Tibial nerve (tissue), 4 donors: ENCODE measurements around the gene GRHPR. TPM values are rescaled to one million over a fixed set of nuclear protein-coding genes. Genes with fewer than 3 reads are reported as not detected.
"Not testable (repeated sequence)": the region's sequence is repeated elsewhere in the genome, so short reads cannot be mapped to it uniquely, and the experiment has no call there.

Experiments
- DNase-seq, 2 donors: peaks; one replicate each; pipeline ENCODE4 v3.0.0-alpha.2; 2019; ENCODE audit warnings: low spot score in 2 of 2
- H3K27ac ChIP-seq, 4 donors: fragments of 200-600 bp; sonication (generic) in 3 of 4; one replicate each; pipeline ENCODE4 v1.5.1; 2017 to 2019; ENCODE audit warnings: mild to moderate bottlenecking in 1 of 4
- H3K27me3 ChIP-seq, 2 donors: fragments of 200-600 bp; sonication (generic) in 1 of 2; one replicate each; pipeline versions ENCODE4 v1.5.1 to v1.6.0; 2017 to 2019
- H3K36me3 ChIP-seq, 3 donors: fragments of 200-600 bp; sonication (generic); one replicate each; pipeline ENCODE4 v1.5.1; 2018 to 2019
- H3K4me1 ChIP-seq, 4 donors: fragments of 200-600 bp; sonication (generic) in 3 of 4; one replicate each; pipeline ENCODE4 v1.5.1; 2017 to 2019
- H3K4me3 ChIP-seq, 4 donors: fragments of 200-600 bp; sonication (generic) in 3 of 4; one replicate each; pipeline ENCODE4 v1.5.1; 2017 to 2019; ENCODE audit warnings: mild to moderate bottlenecking in 1 of 4, moderate library complexity in 1 of 4
- H3K9me3 ChIP-seq, 4 donors: fragments of 200-600 bp; sonication (generic) in 3 of 4; one replicate each; pipeline ENCODE4 v1.5.1; 2017 to 2019
- CTCF ChIP-seq, 5 experiments: fragments of 200-600 bp in 3 of 5; fragments of 450-650 bp in 2 of 5; sonication (generic) in 3 of 5; IDR thresholded peaks; one replicate each; pipeline ENCODE4 v1.5.1; 2016 to 2019; ENCODE audit warnings: antibody characterized with exemption in 5 of 5, mild to moderate bottlenecking in 3 of 5, moderate library complexity in 2 of 5
- EP300 ChIP-seq, 2 donors: sonication (generic); formaldehyde crosslinking; IDR thresholded peaks; one replicate each; pipeline ENCODE4 v1.6.1; 2017; ENCODE audit warnings: antibody characterized with exemption in 2 of 2, mild to moderate bottlenecking in 1 of 2
- POLR2A ChIP-seq, 2 donors: fragments of 450-650 bp; IDR thresholded peaks; one replicate each; pipeline ENCODE4 v1.6.1; 2017; ENCODE audit warnings: antibody characterized with exemption in 2 of 2, mild to moderate bottlenecking in 2 of 2, moderate library complexity in 2 of 2
- WGBS, 2 donors: methylation state at CpG; one replicate each; pipeline ENCODE4 v1.1.5; 2018; 5-methylcytosine and 5-hydroxymethylcytosine counted together
- total RNA-seq, 4 donors: library from RNA; depleted of rRNA; stranded (reverse); fragments of >200 nt; gene quantifications; one replicate each; pipeline ENCODE4 v1.1.0, GENCODE V29; 2016

The GRHPR gene
- total RNA-seq, 4 donors from 2014 or later: 175 to 250 (median 200) TPM

- Histone ChIP-seq H3K27ac (peak overlapping the region in 3 of 4 donors; percentile 5 to 92 (median 48)), H3K9me3 (no peaks in the 10 kb centered on the region), H3K4me3 (peak overlapping the region in 1 of 4 donors; percentile 79), H3K4me1 (peaks cover 0 to 43% (median 30%) of the 10 kb centered on the region in 4 donors), H3K27me3 (no peaks in the 10 kb centered on the region), H3K36me3 (peaks cover 0 to 45% (median 0%) of the 10 kb centered on the region in 3 donors)
- TF ChIP-seq EP300 (IDR thresholded peaks at IDR 0.05): no peak
- TF ChIP-seq POLR2A (IDR thresholded peaks at IDR 0.05): no peak
- TF ChIP-seq CTCF (IDR thresholded peaks at IDR 0.05): no peak
- WGBS, 2 donors: 63 to 78% methylated on average over 9 of the region's 11 CpGs
- no peak for DNase-seq
These were observed 2.8 kb downstream of the GRHPR start for GRCh38 chr9:37425298-37425752.

- WGBS, 2 donors: 95 to 96% methylated on average over 15 of the region's 15 CpGs
- not testable (repeated sequence) for H3K4me3 ChIP-seq, H3K9me3 ChIP-seq, H3K27me3 ChIP-seq, H3K27ac ChIP-seq, DNase-seq
- H3K4me1 ChIP-seq: peaks cover 0 to 54% (median 35%) of the 10 kb centered on the region in 4 donors
- H3K36me3 ChIP-seq: peaks cover 0 to 53% (median 0%) of the 10 kb centered on the region in 3 donors
These were observed 3.9 kb downstream of the GRHPR start for GRCh38 chr9:37426431-37426830.

GRCh38 chr9:37426846-37427245 is 4.3 kb downstream of the GRHPR start:
- no peak for TF ChIP-seq CTCF (IDR thresholded peaks at IDR 0.05)
- TF ChIP-seq EP300 (IDR thresholded peaks at IDR 0.05): no peak
- TF ChIP-seq POLR2A (IDR thresholded peaks at IDR 0.05): no peak
- Histone ChIP-seq H3K9me3 (no peaks in the 10 kb centered on the region), H3K36me3 (peaks cover 0 to 53% (median 0%) of the 10 kb centered on the region in 3 donors)

GRCh38 chr9:37428345-37428744 is 5.8 kb downstream of the GRHPR start:
- Histone ChIP-seq H3K9me3 (no peaks in the 10 kb centered on the region), H3K27ac (peak overlapping the region in 1 of 4 donors; percentile 20), H3K4me1 (peaks cover 0 to 65% (median 44%) of the 10 kb centered on the region in 4 donors), H3K36me3 (peaks cover 0 to 53% (median 0%) of the 10 kb centered on the region in 3 donors), H3K27me3 (no peaks in the 10 kb centered on the region), H3K4me3 (no peak overlapping the region)
- TF ChIP-seq POLR2A (IDR thresholded peaks at IDR 0.05): no peak
- TF ChIP-seq EP300 (IDR thresholded peaks at IDR 0.05): no peak
- TF ChIP-seq CTCF (IDR thresholded peaks at IDR 0.05): no peak
- 87 to 90% methylated on average over 10 to 11 of the region's 14 CpGs for WGBS, 2 donors
- no peak for DNase-seq

More at GRCh38 chr9:37426846-37427245, 4.3 kb downstream of the GRHPR start:
- Histone ChIP-seq H3K27me3 (no peaks in the 10 kb centered on the region), H3K27ac (no peak overlapping the region), H3K4me3 (no peak overlapping the region), H3K4me1 (peaks cover 0 to 56% (median 36%) of the 10 kb centered on the region in 4 donors)
- WGBS, 2 donors: 85 to 86% methylated on average over 6 of the region's 6 CpGs
- no peak for DNase-seq

- peaks cover 0 to 65% (median 41%) of the 10 kb centered on the region in 4 donors for H3K4me1 ChIP-seq
- DNase-seq: no peak
- H3K4me3 ChIP-seq: no peak overlapping the region
- H3K27ac ChIP-seq: peak overlapping the region in 3 of 4 donors; percentile 47 to 91 (median 86)
- no peak for TF ChIP-seq CTCF (IDR thresholded peaks at IDR 0.05)
- TF ChIP-seq EP300 (IDR thresholded peaks at IDR 0.05): no peak
- TF ChIP-seq POLR2A (IDR thresholded peaks at IDR 0.05): no peak
- H3K9me3 ChIP-seq: no peaks in the 10 kb centered on the region
- peaks cover 0 to 53% (median 0%) of the 10 kb centered on the region in 3 donors for H3K36me3 ChIP-seq
- 73 to 81% methylated on average over 10 to 16 of the region's 17 CpGs for WGBS, 2 donors
- no peaks in the 10 kb centered on the region for H3K27me3 ChIP-seq
These were observed 7.2 kb downstream of the GRHPR start for GRCh38 chr9:37429441-37430285.
